IMR-90 (cell line): ENCODE data around the gene TACC2. TPM values are rescaled to one million over a fixed set of nuclear protein-coding genes. Genes with fewer than 3 reads are reported as not detected.
A peak's percentile ranks its signal among the peaks of the same experiment; 100 is the strongest.

Experiments used
- ATAC-seq: fragments of 200-7000 bp; cut with Tn5 transposase; 2 replicates; pipeline ENCODE4 v1.9.1; 2020; ENCODE audit warnings: low read depth, mild to moderate bottlenecking, moderate library complexity
- BruUV-seq: library from RNA; stranded (reverse); fragments of 400-500 nt; replicated peaks from 2 replicates; lab custom pipeline; 2021; lab: Mats Ljungman, UMichigan
- CTCF ChIA-PET: fragments of 300-600 bp; formaldehyde crosslinking; extraction: SDS; loops from one replicate; lab custom pipeline; 2021; ENCODE audit warnings: antibody characterized with exemption; lab: Yijun Ruan, JAX
- POLR2A ChIA-PET: fragments of 300-600 bp; sonication (Branson Sonifier 250); formaldehyde crosslinking; loops from one replicate; lab custom pipeline; 2022; ENCODE audit warnings: antibody characterized with exemption; ENCODE audit not compliant: unreplicated experiment; lab: Charles Lee
- DNase-seq: peaks from one replicate; pipeline ENCODE4 v3.0.0; 2013
- H2AFZ ChIP-seq: replicated peaks from 2 replicates; pipeline ENCODE3; 2013; ENCODE audit warnings: low read length, mild to moderate bottlenecking; ENCODE audit not compliant: poor library complexity
- H2AK5ac ChIP-seq: 2 replicates; pipeline ENCODE4 v1.6.1; 2013; ENCODE audit warnings: low read depth, low read length, inconsistent platforms
- H2AK9ac ChIP-seq: replicated peaks from 2 replicates; pipeline ENCODE3; 2013; ENCODE audit warnings: mild to moderate bottlenecking, low read depth, low read length, moderate library complexity; ENCODE audit not compliant: poor library complexity
- H2BK120ac ChIP-seq: 2 replicates; pipeline ENCODE4 v1.6.1; 2013; ENCODE audit warnings: low read depth, low read length, inconsistent platforms
- H2BK15ac ChIP-seq: 3 replicates; pipeline ENCODE4 v1.6.1; 2013; ENCODE audit warnings: low read depth, low read length, inconsistent platforms
- H2BK20ac ChIP-seq: 2 replicates; pipeline ENCODE4 v1.6.1; 2013; ENCODE audit warnings: low read depth, mild to moderate bottlenecking, inconsistent platforms, low read length, moderate library complexity
- H2BK5ac ChIP-seq: 2 replicates; pipeline ENCODE4 v1.6.1; 2013; ENCODE audit warnings: mild to moderate bottlenecking, low read depth, low read length, inconsistent platforms; ENCODE audit not compliant: poor library complexity, severe bottlenecking
- H3K14ac ChIP-seq: replicated peaks from 2 replicates; pipeline ENCODE4 v1.6.1; 2013; ENCODE audit warnings: low read depth, low read length, inconsistent platforms
- H3K18ac ChIP-seq: 2 replicates; pipeline ENCODE4 v1.6.1; 2013; ENCODE audit warnings: low read depth, low read length, control low read depth
- H3K23ac ChIP-seq: 2 replicates; pipeline ENCODE4 v1.6.1; 2013; ENCODE audit warnings: low read depth, low read length, inconsistent platforms
- H3K27ac ChIP-seq: 2 replicates; pipeline ENCODE4 v1.5.1; 2013; ENCODE audit warnings: mild to moderate bottlenecking, control low read depth, low read length; ENCODE audit not compliant: insufficient read depth
- H3K27me3 ChIP-seq: 2 replicates; pipeline ENCODE4 v1.6.1; 2013; ENCODE audit warnings: low read length; ENCODE audit not compliant: control insufficient read depth, insufficient read depth
- H3K36me3 ChIP-seq: 2 replicates; pipeline ENCODE4 v1.6.1; 2013; ENCODE audit warnings: low read length, mixed read lengths; ENCODE audit not compliant: control insufficient read depth, insufficient read depth
- H3K4ac ChIP-seq: 2 replicates; pipeline ENCODE4 v1.6.1; 2013; ENCODE audit warnings: low read depth, low read length, inconsistent platforms
- H3K4me1 ChIP-seq: 2 replicates; pipeline ENCODE4 v1.6.1; 2013; ENCODE audit warnings: low read length, mixed read lengths; ENCODE audit not compliant: control insufficient read depth, insufficient read depth
- H3K4me2 ChIP-seq: 2 replicates; pipeline ENCODE4 v1.6.1; 2013; ENCODE audit warnings: low read depth, mild to moderate bottlenecking, control low read depth, low read length, moderate library complexity
- H3K4me3 ChIP-seq: 2 replicates; pipeline ENCODE4 v1.5.1; 2013; ENCODE audit warnings: low read depth, mild to moderate bottlenecking, control low read depth, low read length, moderate library complexity; ENCODE audit not compliant: insufficient read depth
- H3K56ac ChIP-seq: 2 replicates; pipeline ENCODE4 v1.6.1; 2013; ENCODE audit warnings: low read length, inconsistent platforms; ENCODE audit not compliant: insufficient read depth; ENCODE audit errors: extremely low read depth
- H3K79me1 ChIP-seq, 2 experiments: 2 replicates each; pipeline ENCODE4 v1.6.1; 2013; ENCODE audit warnings: low read length in 2 of 2, inconsistent platforms in 1 of 2, low read depth in 1 of 2
- H3K9ac ChIP-seq: 2 replicates; pipeline ENCODE4 v1.6.1; 2013; ENCODE audit warnings: low read depth, low read length, control low read depth
- H3K9me1 ChIP-seq: 2 replicates; pipeline ENCODE4 v1.6.1; 2013; ENCODE audit warnings: low read length, inconsistent platforms; ENCODE audit not compliant: insufficient read depth
- H3K9me3 ChIP-seq: 2 replicates; pipeline ENCODE4 v1.6.1; 2013; ENCODE audit warnings: low read length; ENCODE audit not compliant: control insufficient read depth, insufficient read depth
- H4K20me1 ChIP-seq: 2 replicates; pipeline ENCODE4 v1.6.1; 2013; ENCODE audit warnings: low read length, inconsistent platforms; ENCODE audit not compliant: insufficient read depth
- H4K5ac ChIP-seq: 2 replicates; pipeline ENCODE4 v1.6.1; 2013; ENCODE audit warnings: mild to moderate bottlenecking, low read depth, low read length, control low read depth
- H4K8ac ChIP-seq, 2 experiments: 2 replicates each; pipeline ENCODE4 v1.6.1; 2013; ENCODE audit warnings: low read depth in 2 of 2, low read length in 2 of 2, control low read depth in 1 of 2, inconsistent platforms in 1 of 2
- H4K91ac ChIP-seq: 2 replicates; pipeline ENCODE4 v1.6.1; 2013; ENCODE audit warnings: low read depth, low read length, inconsistent platforms; ENCODE audit not compliant: insufficient read depth
- CHD1 ChIP-seq: IDR thresholded peaks from 2 replicates; pipeline ENCODE4 v1.6.1; 2012; ENCODE audit warnings: low read depth, low read length, improper control_type of control experiment
- MAFK ChIP-seq: IDR thresholded peaks from 2 replicates; pipeline ENCODE4 v1.6.1; 2012; ENCODE audit warnings: low read depth, low read length, improper control_type of control experiment
- NFE2L2 ChIP-seq: fragments of 150-350 bp; IDR thresholded peaks from 2 replicates; pipeline ENCODE4 v1.6.1; 2016; ENCODE audit warnings: low read depth, mild to moderate bottlenecking, low read length
- RAD21 ChIP-seq: IDR thresholded peaks from 2 replicates; pipeline ENCODE4 v1.6.1; 2012; ENCODE audit warnings: low read length, improper control_type of control experiment
- RFX5 ChIP-seq: IDR thresholded peaks from 2 replicates; pipeline ENCODE4 v1.8.0; 2012; ENCODE audit warnings: low read depth, mild to moderate bottlenecking, low read length, moderate library complexity
- SMC3 ChIP-seq: fragments of 150-350 bp; IDR thresholded peaks from 2 replicates; pipeline ENCODE4 v1.6.1; 2016; ENCODE audit warnings: low read depth, mild to moderate bottlenecking, antibody characterized with exemption, low read length, moderate library complexity
- WGBS, 2 experiments: methylation state at CpG; one replicate each; pipeline versions ENCODE4 v1.1.5 to v1.1.7; 2013; ENCODE audit warnings: missing lambda C conversion rate in 2 of 2; ENCODE audit not compliant: insufficient read length in 1 of 2; ENCODE audit errors: extremely low coverage in 2 of 2; 5-methylcytosine and 5-hydroxymethylcytosine counted together
- dilution Hi-C: fragments of 300-500 bp; cut with HindIII; formaldehyde crosslinking; loops from one replicate; pipeline ENCODE4 v1.14.3; 2018; ENCODE audit warnings: low sequenced_read_pairs; ENCODE audit not compliant: unreplicated experiment
- in situ Hi-C: fragments of 300-500 bp; cut with MboI; formaldehyde crosslinking; loops from 3 replicates; pipeline ENCODE4 v1.14.3; 2019; ENCODE audit warnings: low sequenced_read_pairs, inconsistent platforms, mixed read lengths
- intact Hi-C: fragments of 100-400 bp; cut with micrococcal nuclease; formaldehyde crosslinking; loops from 2 replicates; pipeline ENCODE4 v1.10.0; 2022
- polyA plus RNA-seq, 3 experiments: library from polyadenylated mRNA; depleted of rRNA; stranded (reverse); fragments of >200 nt; gene quantifications; 2 replicates each; pipeline ENCODE4 v1.2.3, GENCODE V29; 2012; ENCODE audit warnings: low replicate concordance in 1 of 3
- total RNA-seq: library from RNA; depleted of rRNA; stranded (reverse); fragments of >200 nt; gene quantifications from 2 replicates; pipeline ENCODE4 v1.2.3, GENCODE V29; 2012
- TF ChIP-seq, protein P1 (sequence below): fragments of 150-350 bp; IDR thresholded peaks from 2 replicates; pipeline ENCODE4 v1.6.1; 2016; ENCODE audit warnings: low read depth, mild to moderate bottlenecking, low read length, moderate library complexity, borderline replicate concordance
- TF ChIP-seq, protein P2 (sequence below): conservative IDR thresholded peaks from 2 replicates; pipeline ENCODE4 v1.5.1; 2012; ENCODE audit warnings: mild to moderate bottlenecking, low read depth, low read length, improper control_type of control experiment

TACC2 gene
- total and polyA plus RNA-seq, 2 of the 4 experiments (the other 2 are of a cell fraction) = 2.9 to 15.4 TPM

DNA sequence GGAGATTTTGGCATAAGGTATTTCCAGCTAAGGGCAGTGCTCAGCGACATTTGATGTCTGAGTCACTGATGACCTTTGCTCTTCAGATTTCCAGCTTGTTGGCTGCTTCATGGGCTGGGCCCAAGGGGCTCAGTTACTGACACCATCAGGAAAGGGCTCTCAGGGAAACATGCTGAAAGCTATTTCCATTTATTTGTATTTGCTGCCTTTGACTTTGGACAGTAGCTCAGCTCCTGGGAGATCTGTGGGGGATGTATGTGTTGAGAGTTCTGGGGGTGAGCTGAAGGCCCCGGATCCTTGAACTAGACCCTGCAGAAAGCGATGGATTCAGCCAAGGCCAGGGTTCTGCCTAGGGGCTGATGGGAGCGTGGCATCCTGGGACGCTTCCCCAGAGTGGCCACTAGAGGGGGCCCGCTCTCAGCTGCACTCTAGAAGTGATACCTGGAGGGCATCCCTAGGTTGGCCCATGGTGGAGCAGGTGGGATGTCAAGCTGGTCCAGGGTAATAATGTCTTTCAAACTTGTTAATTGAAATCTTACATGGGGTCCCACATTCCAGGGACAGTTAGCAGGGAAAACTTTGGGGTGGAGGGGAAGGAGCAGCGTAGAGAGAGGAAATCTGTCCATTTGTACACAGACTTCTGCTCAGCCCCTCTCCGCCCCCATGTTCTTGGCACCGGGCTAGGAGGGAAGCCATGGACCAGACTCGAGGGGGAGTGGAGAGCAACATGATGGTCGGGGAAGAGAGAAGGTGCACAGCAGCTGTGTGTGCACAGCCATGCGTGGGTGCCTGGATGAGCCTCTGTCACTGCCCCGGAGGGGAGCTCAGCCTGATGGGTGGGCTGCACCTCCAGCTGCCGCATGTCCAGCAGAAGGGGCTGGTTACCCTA lies 279.1 kb downstream of the TACC2 start:
- TF ChIP-seq, protein P1, sequence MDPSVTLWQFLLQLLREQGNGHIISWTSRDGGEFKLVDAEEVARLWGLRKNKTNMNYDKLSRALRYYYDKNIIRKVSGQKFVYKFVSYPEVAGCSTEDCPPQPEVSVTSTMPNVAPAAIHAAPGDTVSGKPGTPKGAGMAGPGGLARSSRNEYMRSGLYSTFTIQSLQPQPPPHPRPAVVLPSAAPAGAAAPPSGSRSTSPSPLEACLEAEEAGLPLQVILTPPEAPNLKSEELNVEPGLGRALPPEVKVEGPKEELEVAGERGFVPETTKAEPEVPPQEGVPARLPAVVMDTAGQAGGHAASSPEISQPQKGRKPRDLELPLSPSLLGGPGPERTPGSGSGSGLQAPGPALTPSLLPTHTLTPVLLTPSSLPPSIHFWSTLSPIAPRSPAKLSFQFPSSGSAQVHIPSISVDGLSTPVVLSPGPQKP = no peak
- TF ChIP-seq RFX5 (no peak), RAD21 (peak; percentile 56), CHD1 (no peak), MAFK (no peak), NFE2L2 (no peak), SMC3 (peak; percentile 57)
- TF ChIP-seq, protein P2, sequence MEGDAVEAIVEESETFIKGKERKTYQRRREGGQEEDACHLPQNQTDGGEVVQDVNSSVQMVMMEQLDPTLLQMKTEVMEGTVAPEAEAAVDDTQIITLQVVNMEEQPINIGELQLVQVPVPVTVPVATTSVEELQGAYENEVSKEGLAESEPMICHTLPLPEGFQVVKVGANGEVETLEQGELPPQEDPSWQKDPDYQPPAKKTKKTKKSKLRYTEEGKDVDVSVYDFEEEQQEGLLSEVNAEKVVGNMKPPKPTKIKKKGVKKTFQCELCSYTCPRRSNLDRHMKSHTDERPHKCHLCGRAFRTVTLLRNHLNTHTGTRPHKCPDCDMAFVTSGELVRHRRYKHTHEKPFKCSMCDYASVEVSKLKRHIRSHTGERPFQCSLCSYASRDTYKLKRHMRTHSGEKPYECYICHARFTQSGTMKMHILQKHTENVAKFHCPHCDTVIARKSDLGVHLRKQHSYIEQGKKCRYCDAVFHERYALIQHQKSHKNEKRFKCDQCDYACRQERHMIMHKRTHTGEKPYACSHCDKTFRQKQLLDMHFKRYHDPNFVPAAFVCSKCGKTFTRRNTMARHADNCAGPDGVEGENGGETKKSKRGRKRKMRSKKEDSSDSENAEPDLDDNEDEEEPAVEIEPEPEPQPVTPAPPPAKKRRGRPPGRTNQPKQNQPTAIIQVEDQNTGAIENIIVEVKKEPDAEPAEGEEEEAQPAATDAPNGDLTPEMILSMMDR = peak; percentile 80
- peak; percentile 25 for DNase-seq
- peak overlapping the region; percentile 38 for H2AFZ ChIP-seq

More for the DNA sequence above, 279.1 kb downstream of the TACC2 start:
- H3K56ac ChIP-seq = no peak overlapping the region
- peaks cover 12% of the 10 kb centered on the region for H3K4me1 ChIP-seq
- H3K14ac ChIP-seq = no peak overlapping the region
- H4K5ac ChIP-seq = no peak overlapping the region
- no peak overlapping the region for H3K9ac ChIP-seq
- H3K4me2 ChIP-seq = no peak overlapping the region
- H3K23ac ChIP-seq = no peak overlapping the region
- ATAC-seq = peak; percentile 80
- dilution Hi-C loops (no loop called here), intact Hi-C loops (loop anchor here (10.0 kb wide), 2 partner anchors 213 to 343 kb away; partner anchors contain the start of gene ATE1), in situ Hi-C loops (no loop called here)
- no peak overlapping the region for H3K18ac ChIP-seq
- no peaks in the 10 kb centered on the region for H3K36me3 ChIP-seq
- no peak overlapping the region for H2BK120ac ChIP-seq
- no peak overlapping the region for H4K91ac ChIP-seq
- no peaks in the 10 kb centered on the region for H4K20me1 ChIP-seq
- no peak overlapping the region for H2AK5ac ChIP-seq
- peaks cover 8% of the 10 kb centered on the region; the same call in 1 of the 2 replicates for H3K9me1 ChIP-seq
- ChIA-PET POLR2A (no interaction called here), CTCF (interaction anchor here (0.7 to 1.9 kb wide), 10 partner anchors 9 to 295 kb away, joined by 3 to 10 read pairs (median 4); no protein-coding TSS in a partner anchor)
- no TSS peak for BruUV-seq
- H3K4me3 ChIP-seq = no peak overlapping the region
- no peak overlapping the region for H3K4ac ChIP-seq
- no peak overlapping the region for H2BK5ac ChIP-seq
- H3K9me3 ChIP-seq = no peaks in the 10 kb centered on the region
- peak overlapping the region; percentile 8 for H2AK9ac ChIP-seq
- H2BK20ac ChIP-seq = no peak overlapping the region
- 40% methylated on average over 3 of the region's 14 CpGs; no CpG with 5 or more reads in 1 of the 2 experiments for WGBS, 2 experiments
- peaks cover 0 to 8% of the 10 kb centered on the region in 2 experiments; a peak in 1 of 4 replicates for H3K79me1 ChIP-seq
- H3K27me3 ChIP-seq = no peaks in the 10 kb centered on the region
- H2BK15ac ChIP-seq = no peak overlapping the region
- H4K8ac ChIP-seq = peak overlapping the region in 1 of 2 experiments; percentile 59; a peak in 1 of 4 replicates
- H3K27ac ChIP-seq = no peak overlapping the region
